Calu3 (cell line): ENCODE data around the gene DSCAML1. TPM values are rescaled to one million over a fixed set of nuclear protein-coding genes. Genes with fewer than 3 reads are reported as not detected.

ENCODE experiments used
- BruUV-seq: library from RNA; stranded (reverse); fragments of 400-500 nt; replicated peaks from 2 replicates; lab custom pipeline; 2021; lab: Mats Ljungman, UMichigan
- CTCF ChIA-PET: fragments of 300-600 bp; sonication (Branson Sonifier 250); formaldehyde crosslinking; loops from one replicate; lab custom pipeline; 2022; ENCODE audit warnings: antibody characterized with exemption; lab: Charles Lee
- DNase-seq: peaks from one replicate; pipeline ENCODE4 v3.0.0; 2022
- H3K27ac Mint-ChIP-seq: one replicate; pipeline ENCODE4 v1.8.0; 2022; ENCODE audit warnings: mixed read lengths; ENCODE audit not compliant: unreplicated experiment
- H3K27me3 Mint-ChIP-seq: one replicate; pipeline ENCODE4 v1.8.0; 2022; ENCODE audit warnings: mixed read lengths; ENCODE audit not compliant: unreplicated experiment
- H3K36me3 Mint-ChIP-seq: one replicate; pipeline ENCODE4 v1.8.0; 2022; ENCODE audit warnings: mild to moderate bottlenecking, moderate library complexity, mixed read lengths; ENCODE audit not compliant: insufficient read depth, unreplicated experiment
- H3K4me1 Mint-ChIP-seq: one replicate; pipeline ENCODE4 v1.8.0; 2022; ENCODE audit warnings: mild to moderate bottlenecking, low read depth, mixed read lengths; ENCODE audit not compliant: unreplicated experiment
- H3K4me3 Mint-ChIP-seq: one replicate; pipeline ENCODE4 v1.8.0; 2022; ENCODE audit warnings: mild to moderate bottlenecking, low read depth, moderate library complexity, mixed read lengths; ENCODE audit not compliant: unreplicated experiment
- H3K9me3 Mint-ChIP-seq: one replicate; pipeline ENCODE4 v1.8.0; 2022; ENCODE audit warnings: low read depth, mixed read lengths; ENCODE audit not compliant: unreplicated experiment
- CTCF ChIP-seq: fragments of 200-600 bp; IDR thresholded peaks from one replicate; pipeline ENCODE4 v1.8.0; 2022; ENCODE audit warnings: antibody characterized with exemption; ENCODE audit not compliant: unreplicated experiment
- intact Hi-C: fragments of 100-400 bp; cut with micrococcal nuclease; formaldehyde crosslinking; loops from one replicate; pipeline ENCODE4 v1.10.0; 2022; ENCODE audit not compliant: unreplicated experiment
- total RNA-seq: library from RNA; stranded (reverse); gene quantifications from 2 replicates; pipeline ENCODE4 v1.2.3, GENCODE V29; 2022

Gene DSCAML1
- total RNA-seq, 1 experiment from 2014 or later = 0.07 TPM

GRCh38 chr11:117430293-117430955 lies 366.6 kb downstream of the DSCAML1 start:
- no peaks in the 10 kb centered on the region for H3K4me1 Mint-ChIP-seq
- CTCF ChIA-PET = no interaction called here
- intact Hi-C loops = no loop called here
- DNase-seq = no peak
- H3K36me3 Mint-ChIP-seq = no peaks in the 10 kb centered on the region
- no peak overlapping the region for H3K27ac Mint-ChIP-seq
- no TSS peak for BruUV-seq
- no peak overlapping the region for H3K4me3 Mint-ChIP-seq
- H3K9me3 Mint-ChIP-seq = no peaks in the 10 kb centered on the region
- TF ChIP-seq CTCF = no peak
- peaks cover 37% of the 10 kb centered on the region for H3K27me3 Mint-ChIP-seq

GRCh38 chr11:117428856-117429229 lies 368.2 kb downstream of the DSCAML1 start:
- Mint-ChIP-seq H3K4me1 (no peaks in the 10 kb centered on the region), H3K27ac (no peak overlapping the region), H3K4me3 (no peak overlapping the region), H3K27me3 (peaks cover 52% of the 10 kb centered on the region), H3K9me3 (no peaks in the 10 kb centered on the region), H3K36me3 (no peaks in the 10 kb centered on the region)
- no peak for DNase-seq
- intact Hi-C loops = loop anchor here (5.0 kb wide), 1 partner anchor 388 kb away; no protein-coding TSS in a partner anchor
- BruUV-seq = no TSS peak
- CTCF ChIA-PET = no interaction called here
- TF ChIP-seq CTCF = no peak

GRCh38 chr11:117428186-117428855 lies 368.7 kb downstream of the DSCAML1 start:
- H3K27ac Mint-ChIP-seq = no peak overlapping the region
- no peak overlapping the region for H3K4me3 Mint-ChIP-seq
- no peaks in the 10 kb centered on the region for H3K4me1 Mint-ChIP-seq
- H3K9me3 Mint-ChIP-seq = no peaks in the 10 kb centered on the region
- intact Hi-C loops = loop anchor here (5.0 kb wide), 1 partner anchor 389 kb away; no protein-coding TSS in a partner anchor
- CTCF ChIA-PET = no interaction called here
- no peak for DNase-seq
- TF ChIP-seq CTCF = no peak
- H3K36me3 Mint-ChIP-seq = no peaks in the 10 kb centered on the region
- no TSS peak for BruUV-seq
- H3K27me3 Mint-ChIP-seq = peaks cover 57% of the 10 kb centered on the region

GRCh38 chr11:117427356-117427874 lies 369.6 kb downstream of the DSCAML1 start:
- no peak overlapping the region for H3K27ac Mint-ChIP-seq
- H3K4me1 Mint-ChIP-seq = no peaks in the 10 kb centered on the region
- no TSS peak for BruUV-seq
- TF ChIP-seq CTCF = no peak
- no peak for DNase-seq
- H3K4me3 Mint-ChIP-seq = no peak overlapping the region
- no peaks in the 10 kb centered on the region for H3K36me3 Mint-ChIP-seq
- CTCF ChIA-PET = interaction anchor here (1.2 kb wide), 1 partner anchor 128 kb away, joined by 3 read pairs; no protein-coding TSS in a partner anchor
- peaks cover 66% of the 10 kb centered on the region for H3K27me3 Mint-ChIP-seq
- H3K9me3 Mint-ChIP-seq = no peaks in the 10 kb centered on the region
- intact Hi-C loops = loop anchor here (5.0 kb wide), 1 partner anchor 390 kb away; no protein-coding TSS in a partner anchor
